Stromal cell of bone marrow (primary cell): ENCODE measurements around the gene PDE2A.
A peak's percentile ranks its signal among the peaks of the same experiment; 100 is the strongest.

Source experiments
- DNase-seq: peaks from one replicate; pipeline ENCODE4 v3.0.0-alpha.2; 2012; ENCODE audit warnings: low read depth

The PDE2A gene

GRCh38 chr11:72655896-72656464, 18.2 kb downstream of the PDE2A start:
- no peak for DNase-seq

DNA sequence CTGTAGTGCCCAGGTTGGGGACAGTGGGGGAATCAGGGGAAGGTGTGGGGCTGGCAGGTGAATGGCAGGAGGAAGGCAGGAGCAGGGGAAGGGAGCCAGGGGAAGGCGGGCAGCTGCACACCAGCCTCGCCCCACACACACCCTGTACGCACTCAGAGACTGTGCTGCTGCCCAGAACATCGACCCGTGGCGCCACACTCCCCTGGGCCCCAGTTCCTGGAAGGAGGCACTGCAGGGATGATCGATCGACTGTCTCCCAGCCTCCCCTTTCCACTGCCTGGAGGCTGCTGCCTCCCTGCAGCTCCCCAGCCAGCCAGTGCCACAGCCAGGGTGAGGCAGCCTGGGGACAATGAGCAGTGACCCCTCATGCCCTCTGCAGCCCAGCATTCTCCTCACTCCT, 19.2 kb downstream of the PDE2A start:
- no peak for DNase-seq

DNA sequence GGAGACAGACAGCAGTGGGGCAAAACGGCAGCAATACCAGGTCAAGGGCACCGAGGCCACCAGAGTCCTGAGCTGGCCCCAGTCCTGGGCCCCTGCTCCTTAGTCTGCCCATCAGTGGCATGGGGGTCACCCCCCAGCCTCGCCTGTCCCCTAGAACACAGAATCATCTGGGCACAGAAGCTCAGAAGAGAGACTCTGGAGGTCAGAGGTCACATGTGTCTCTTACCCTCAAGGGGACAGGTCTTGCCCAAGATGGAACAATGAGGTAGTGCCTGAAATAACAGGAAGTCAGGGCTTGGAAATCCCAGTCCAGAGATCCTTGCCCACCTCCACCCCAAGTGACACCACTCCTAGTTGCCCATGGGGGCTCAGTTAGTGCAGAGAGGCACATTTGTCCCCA, 20.6 kb downstream of the PDE2A start:
- DNase-seq: no peak

DNA sequence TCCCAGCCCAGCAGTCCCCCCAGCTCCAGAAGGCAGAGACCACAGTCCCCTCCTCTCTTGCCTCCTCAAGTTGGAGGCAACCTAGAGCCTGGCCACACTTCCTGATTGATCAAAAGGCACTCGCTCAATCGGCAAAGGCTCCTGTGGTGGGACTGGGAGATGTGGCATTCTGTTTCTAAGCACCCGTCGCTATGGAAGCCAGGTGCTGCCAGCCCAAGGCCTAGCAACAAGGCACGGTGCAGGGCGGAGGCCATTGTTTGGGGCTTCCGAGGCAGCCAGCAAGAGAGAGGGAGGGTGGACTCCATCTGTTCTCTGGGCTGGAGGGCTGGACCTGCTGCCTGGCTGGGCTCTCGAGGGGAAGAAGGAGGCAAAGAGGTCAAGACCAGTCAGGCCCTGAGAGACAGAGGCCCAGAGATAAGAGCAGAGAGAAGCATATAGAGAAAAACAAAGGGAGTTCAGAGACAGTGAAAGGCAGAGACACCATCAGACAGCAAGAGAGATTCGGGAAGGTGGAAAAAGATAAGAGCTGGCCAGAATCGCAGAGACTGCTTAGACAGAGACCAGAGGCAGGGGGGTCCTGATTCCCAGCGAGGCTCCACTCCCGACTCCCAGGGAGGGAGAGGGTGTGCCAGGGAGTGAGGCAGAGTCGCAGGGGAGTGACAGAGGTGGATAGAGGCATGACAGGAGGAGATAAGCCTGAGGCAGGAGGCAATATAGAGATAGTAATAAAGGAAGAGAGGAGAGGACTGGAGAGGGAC, 21.2 kb downstream of the PDE2A start:
- DNase-seq: no peak

- no peak for DNase-seq
These were observed 22.1 kb downstream of the PDE2A start for GRCh38 chr11:72652133-72652532.

- no peak for DNase-seq
These were observed 24.8 kb downstream of the PDE2A start for GRCh38 chr11:72649215-72649976.

DNA sequence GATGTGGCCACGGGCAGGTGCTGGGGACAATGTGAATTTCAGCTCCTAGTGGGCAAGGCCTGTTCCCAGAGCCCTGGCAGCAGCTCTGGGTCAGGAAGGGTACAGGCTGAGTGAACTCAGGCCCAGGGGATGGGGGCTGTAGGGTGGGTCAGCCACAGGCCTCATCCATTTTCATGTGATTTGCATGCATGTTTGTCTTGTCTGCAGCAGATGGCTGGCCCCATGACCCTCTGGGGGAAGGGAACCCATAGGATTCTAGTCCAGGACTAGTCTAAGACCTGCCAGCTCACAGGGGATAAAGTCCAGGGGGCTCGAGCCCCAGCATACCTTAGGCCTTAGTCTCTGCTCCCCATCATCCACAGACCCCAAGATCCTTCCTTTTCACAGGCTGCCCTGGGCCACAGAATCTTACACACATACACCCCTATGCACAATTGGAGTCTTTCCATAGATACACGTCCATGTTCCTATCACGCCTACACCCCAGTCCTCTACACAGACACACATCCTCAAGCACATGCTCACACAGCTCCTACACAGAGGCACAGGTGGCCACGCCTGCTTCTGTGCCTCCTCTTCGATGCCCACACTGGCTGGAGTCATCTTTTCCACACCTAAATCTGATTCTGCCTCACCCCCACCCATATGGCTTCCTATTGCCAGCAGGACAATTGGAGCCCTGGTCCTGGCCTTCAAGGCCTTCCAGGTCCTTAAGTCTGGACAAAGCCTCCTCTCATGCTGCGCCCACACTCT, 25.7 kb downstream of the PDE2A start:
- no peak for DNase-seq

- DNase-seq: no peak
These were observed 26.3 kb downstream of the PDE2A start for GRCh38 chr11:72647882-72648281.

DNA sequence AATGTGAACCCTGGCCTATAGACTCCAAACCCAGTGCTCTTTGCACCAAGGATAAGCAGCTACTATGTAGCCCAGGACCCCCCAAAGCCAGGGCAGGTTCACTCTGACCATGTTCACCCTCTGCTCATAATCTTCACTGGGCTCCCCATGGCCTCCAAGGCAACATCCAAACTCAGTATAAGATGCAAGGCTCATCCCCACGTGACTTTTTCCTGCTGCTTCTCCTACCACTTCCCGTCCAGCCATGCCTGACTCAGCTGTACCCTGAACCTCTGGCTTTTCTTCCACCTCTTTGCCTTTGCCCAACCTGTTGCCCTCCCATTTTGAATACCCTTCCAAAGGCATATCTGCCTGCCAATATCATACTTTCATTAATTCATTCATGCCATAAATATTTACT, 27.8 kb downstream of the PDE2A start:
- no peak for DNase-seq

DNA sequence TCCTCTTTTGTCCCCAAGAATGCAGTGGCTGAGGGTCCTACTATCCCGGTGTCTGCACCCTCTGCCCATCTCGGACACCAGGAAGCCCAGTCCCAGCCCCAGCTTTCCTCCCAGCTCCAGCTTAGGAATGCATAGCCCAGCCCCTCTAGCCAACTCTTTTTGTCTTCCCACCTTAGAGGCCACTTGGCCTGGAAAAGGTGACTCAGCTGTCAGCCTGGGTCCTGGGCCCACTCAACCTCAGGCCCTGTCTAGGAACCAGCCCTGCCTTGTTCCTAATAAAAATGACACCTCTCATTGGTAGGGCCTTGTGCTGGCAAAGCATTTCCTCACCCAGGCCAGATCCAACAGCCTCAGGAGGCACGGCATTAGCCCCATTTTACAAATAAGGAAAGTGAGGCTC, 28.2 kb downstream of the PDE2A start:
- DNase-seq: no peak

DNA sequence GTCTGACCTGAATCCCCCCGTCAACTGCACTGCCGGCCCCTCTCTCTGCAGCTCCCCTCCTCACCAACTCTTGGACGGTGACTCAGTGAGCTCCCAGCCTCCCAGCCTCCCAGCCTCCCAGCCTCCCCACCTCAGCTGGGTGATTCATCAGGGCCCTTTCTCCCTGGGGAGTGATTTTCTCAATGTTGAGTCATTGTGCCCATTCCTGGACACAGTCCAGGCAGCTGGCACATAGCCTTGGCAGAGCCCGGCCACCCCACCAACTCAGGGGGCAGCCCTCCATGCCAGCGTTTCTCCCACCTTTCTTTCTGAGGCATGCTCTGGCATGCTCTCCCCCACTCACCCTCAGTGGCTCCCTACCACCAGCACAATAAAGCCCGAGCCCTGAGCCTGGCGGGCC, 30.7 kb downstream of the PDE2A start:
- DNase-seq: peak; percentile 16

DNA sequence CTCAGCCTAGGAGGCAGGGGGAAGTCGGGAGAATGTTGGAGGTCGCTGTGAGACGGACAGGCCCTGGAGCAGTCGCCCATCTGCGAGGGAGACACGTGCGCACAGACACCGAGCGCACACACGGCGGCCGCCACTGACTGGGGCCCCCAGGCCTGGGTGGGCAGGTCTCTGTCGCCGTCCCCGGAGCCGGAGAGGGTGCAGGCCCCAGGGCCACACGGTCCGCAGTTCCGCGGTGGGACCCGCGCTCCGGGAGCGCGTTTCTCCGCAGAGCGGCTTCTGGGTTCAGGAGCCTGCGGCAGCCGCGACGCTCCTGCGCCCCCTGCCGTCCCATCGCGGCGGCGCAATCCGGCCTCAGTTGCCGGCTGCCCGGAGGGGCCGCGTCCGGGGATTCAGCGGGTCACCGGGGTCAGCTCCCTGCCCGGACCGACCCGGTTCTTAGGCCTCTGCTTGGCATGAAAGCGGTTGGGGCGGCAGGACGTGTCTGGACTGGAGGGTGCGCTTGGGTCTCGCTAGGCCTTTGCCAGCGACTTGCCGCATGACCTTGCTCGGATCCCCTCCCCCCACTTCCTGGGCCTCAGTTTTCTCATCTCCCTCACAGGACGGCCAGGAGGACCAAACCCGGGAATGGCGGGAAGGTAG, 31.2 kb downstream of the PDE2A start:
- no peak for DNase-seq

DNA sequence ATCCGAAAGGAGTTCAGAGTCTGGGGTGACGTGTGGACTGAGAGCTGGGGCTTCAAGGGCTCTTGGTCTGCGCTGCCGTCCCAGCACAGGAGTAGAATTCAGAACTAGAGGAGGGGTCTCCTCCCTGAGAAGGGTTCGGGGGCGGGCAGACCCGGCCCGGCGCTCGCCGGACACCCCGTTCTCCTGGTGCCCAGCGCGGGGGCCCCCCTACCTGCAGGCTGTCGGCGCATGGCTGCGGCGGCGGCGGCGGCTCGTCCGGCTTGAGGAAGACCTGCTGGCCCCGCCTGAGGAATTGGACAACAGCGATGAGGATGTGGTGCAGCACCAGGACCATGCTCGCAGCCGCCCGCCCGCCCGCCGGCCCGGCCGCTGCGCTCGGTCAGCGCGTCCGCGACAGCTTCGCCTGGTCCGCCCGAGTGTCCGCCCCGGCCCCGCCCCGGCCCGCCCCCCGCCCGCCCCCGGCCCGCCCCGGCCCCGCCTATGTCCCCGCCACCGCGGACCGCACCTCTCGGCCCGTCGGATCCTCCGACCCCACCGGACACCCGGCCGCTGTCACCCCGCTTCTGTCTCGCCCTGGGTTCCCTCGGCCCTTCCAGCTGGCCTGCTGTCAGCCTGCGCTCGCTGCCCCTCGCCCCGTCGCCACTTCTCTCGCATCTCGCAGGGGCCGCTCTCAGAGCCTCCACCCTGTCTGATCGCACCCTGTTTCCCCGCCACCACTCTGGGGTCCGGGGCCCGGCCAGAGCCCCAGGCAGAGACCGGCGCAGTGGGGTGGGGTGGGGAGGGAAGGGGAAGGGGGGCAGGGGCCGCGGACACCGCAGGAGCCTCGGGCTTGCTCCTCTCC, 32.0 kb downstream of the PDE2A start:
- DNase-seq: no peak

DNA sequence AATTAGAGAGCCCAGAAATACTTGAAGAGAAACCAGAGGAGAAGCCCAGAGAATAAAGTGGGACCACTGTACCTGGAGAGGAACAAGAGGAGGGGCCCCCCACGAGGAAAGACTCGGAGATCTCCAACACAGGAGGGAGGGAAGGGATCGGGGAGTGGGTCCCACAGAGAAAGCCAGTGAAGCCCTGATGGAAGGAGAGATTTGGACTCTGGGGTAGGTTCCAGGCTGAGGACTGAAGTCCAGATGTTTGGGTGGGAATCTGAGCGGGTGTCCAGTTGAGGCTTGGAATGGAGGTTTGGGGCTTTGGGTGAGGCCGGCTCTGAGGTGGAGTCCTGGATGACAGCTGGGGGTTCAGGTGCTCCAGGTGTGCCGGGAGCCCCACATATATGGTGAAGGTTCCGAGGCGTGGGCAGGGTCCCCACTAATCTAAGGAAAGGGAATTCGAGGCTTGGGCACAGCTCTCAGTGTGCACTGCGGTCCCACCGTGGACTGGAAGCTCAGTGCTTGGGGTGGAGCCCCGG, 32.6 kb downstream of the PDE2A start:
- no peak for DNase-seq

- no peak for DNase-seq
These were observed 34.5 kb downstream of the PDE2A start for GRCh38 chr11:72639502-72640375.

GRCh38 chr11:72637926-72638325, 36.3 kb downstream of the PDE2A start:
- no peak for DNase-seq

- no peak for DNase-seq
These were observed 37.0 kb downstream of the PDE2A start for GRCh38 chr11:72637198-72637597.

DNA sequence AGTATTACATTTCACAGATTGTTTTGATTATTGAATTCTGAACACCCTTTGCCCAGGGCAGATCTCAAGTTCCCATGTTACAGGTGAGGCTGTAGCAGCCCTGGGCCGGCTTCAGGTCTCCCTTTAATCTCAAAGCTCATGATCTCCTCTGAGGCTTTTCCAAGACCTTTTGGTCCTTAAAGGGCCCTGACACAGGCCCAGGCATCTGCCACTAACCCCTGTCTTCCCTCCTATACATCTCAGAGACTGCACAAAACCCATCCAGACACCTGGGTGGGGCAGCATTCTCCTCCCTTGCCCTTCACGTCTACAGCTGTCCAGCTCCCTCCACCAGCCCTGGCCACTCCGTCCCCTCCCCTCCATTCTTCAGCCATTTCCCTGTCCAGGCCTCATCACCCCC, 37.8 kb downstream of the PDE2A start:
- no peak for DNase-seq

GRCh38 chr11:72635933-72636332, 38.3 kb downstream of the PDE2A start:
- DNase-seq: no peak
